NCI-H2029 treated with DMSO at 0.1 percent for 48 hours (cell line): Measurements from ENCODE around the gene SURF4.

Experiments used
- DNase-seq: peaks from one replicate; lab custom pipeline; 2025; lab: John Stamatoyannopoulos, UW

Gene SURF4

DNA sequence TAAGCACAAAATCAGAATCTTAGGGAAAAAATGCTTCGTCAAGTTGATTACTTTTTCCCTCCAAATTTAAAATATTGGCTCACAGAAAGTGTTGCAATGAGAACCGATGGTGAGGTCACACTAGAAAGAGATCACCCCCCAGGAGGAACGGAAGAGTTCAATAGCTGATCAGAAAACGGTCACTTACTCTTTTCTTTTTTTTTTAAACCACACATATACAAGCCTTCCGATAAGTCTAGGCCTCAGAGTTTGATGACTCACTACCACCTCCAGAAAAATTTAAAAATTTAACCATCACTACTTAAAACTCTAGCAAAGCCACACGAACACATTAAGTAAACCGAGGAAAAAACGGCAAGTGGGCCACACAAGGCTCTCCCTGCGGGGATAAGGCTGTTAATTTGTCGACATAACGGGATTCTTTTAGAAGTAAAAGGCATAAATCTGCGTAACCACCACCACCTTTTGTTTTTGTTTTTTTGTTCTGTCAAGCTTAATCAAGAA is 1.2 kb downstream of the SURF4 start:
- DNase-seq = no peak

DNA sequence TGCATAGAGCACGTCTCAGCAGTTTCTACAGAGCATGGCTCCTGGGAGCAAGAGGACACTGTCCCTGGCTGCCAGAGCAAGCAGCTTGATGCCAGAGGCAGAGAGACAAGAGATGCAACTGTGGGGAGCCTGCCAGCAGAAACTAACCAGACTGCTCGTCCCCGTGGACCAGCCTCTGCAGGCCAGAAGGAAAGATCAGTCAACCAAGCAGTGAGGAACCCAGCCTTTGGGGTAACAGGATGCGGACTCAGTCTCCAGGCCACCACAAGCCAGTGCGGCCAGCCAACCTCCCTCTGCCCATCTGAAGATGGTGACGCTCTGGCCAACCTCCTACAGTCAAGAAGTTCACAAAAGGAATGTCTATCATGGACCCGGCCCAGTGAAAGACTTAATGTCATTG is 3.7 kb downstream of the SURF4 start:
- DNase-seq = no peak

DNA sequence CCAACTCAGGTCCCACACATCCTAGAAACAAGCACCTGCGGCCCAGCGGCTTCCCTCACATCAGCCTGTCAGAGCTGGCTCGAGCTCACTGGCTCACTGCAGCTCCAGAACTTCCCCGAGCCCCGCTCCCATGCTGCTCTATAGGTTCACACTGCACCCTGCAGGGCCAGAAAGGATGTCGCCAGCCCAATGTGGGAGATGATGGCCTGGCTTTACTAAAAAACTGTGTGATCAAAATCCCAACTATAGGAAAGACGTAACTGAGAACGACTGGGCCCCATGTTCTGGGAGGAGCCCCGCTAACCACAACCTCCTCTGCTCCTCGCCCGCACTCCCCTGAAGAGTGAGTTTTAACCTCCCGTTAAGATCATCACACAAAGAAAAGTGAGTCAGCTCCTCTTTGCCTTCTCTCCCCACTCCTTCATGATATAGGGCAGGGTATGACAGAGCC is 4.6 kb downstream of the SURF4 start:
- DNase-seq = no peak

DNA sequence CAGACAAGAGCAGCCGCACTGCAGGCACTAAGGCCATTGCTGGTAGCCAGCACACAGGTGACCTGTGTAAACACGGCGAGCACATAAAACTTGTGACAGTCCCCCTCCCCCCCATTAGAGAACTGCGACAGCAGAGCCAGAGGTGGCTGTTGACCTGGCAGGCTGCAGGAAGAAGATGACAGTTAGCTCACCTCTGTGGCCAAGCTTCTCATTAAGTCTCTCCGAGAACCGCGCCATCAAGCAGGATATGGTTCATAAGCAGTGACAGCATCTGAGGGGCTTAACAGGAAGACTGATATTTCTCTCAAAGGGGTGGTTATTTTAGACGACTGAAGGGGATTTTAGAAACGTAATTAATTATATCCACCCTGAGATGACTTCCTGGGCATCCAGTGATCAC is 5.2 kb downstream of the SURF4 start:
- no peak for DNase-seq

DNA sequence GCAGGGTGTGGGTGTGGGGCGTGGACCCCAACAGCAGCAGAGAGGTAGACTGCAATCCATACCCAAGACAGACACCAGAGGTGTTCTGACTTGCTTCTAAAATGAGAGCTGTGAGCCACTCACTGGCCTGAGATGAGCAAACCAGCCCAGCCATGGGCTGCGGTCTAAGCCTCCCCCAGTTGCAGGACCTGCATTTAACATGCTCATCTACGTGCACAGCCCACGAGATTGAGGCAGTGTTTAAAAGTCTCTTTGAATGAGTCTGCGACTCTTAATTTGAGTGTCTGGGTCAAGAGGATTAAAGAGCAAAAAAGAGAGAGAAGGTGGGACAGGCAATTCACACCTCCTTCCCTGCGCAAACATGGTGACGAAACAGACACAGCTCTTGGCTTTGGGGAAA is 5.9 kb downstream of the SURF4 start:
- no peak for DNase-seq

DNA sequence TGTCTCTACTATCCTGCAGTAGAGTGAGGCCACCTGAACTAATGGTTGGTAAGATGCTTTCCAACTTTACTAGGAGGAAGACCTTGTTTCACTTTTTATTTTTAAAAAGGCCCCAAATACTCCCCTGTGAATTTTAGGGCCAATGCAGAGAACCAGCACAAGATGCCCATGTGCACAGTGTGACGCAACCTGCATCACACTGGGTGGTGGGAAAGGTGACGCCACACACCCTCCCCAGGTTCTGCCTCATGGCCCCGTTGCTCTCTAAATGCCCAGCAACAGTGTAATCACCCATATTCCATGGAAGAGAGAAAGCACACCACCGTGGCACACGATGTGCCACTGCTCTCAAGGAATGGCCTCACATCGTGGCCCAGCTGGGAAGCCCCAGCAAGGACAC is 6.4 kb downstream of the SURF4 start:
- no peak for DNase-seq

DNA sequence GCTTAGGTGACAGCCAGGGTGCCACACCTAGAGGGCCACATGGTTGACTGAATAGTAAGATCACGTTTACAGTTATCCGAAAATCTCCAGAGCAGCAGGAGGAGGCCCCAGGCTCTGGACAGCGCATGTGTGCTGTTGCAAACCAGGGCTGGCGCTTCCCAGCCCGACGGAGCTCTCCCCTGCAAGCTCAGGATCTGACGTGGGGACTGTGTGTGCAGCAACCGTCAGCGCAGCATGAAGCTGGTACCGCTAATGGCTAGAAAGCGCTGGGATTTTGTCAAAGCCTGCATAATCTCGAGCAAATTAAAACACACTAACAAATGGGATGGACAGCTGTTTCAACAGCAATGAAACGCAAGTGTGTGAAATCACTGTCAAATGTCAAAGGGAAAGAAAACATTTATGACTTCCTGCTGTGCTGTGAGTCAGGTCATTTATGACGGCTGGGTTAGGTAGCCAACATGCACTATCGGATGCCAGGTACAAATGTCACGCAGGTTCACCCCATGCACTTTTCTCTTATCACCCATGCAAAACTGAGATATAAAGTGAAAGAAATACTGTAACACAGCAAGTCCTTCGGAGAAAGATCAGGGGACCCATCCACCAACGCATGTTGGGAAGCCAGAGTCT is 7.5 kb downstream of the SURF4 start:
- no peak for DNase-seq

DNA sequence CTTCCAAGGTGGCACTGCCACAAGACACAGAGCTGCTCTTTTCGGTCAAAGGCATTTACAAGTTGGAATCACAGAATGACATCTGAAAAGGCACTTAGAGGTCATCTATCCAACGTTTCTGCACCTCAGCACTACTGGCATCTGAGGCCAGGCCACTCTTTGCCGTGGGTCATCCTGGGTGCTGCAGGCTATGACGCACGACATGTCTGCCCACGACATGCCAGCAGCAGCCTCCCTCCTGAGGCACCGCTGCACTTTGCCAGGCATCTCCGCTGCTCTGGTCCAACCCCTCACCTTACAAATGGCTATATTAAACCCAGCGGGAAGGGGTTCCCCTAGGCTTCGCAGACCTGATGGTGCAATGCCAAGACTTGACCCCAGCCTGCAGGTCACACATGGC is 8.1 kb downstream of the SURF4 start:
- DNase-seq = no peak

DNA sequence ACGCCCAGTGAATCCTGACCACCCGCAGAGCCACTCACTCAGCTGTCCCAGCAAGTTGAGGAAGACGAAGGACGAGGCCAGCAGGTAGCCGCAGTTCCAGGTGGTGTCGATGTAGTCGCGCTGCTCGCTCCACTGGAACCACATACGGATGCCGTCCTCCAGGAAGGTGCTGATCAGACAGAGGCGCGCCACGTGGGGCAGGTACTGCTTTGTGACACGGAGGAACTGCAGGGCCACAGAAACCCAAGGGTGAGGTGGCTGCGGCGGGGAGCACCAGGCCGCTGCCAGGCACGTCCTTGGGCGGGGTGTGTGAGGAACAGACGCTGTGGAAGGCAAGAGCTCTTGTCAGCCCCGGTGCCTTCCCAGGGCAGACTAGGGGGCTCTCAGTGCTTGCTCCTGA is 8.6 kb downstream of the SURF4 start:
- DNase-seq = no peak

DNA sequence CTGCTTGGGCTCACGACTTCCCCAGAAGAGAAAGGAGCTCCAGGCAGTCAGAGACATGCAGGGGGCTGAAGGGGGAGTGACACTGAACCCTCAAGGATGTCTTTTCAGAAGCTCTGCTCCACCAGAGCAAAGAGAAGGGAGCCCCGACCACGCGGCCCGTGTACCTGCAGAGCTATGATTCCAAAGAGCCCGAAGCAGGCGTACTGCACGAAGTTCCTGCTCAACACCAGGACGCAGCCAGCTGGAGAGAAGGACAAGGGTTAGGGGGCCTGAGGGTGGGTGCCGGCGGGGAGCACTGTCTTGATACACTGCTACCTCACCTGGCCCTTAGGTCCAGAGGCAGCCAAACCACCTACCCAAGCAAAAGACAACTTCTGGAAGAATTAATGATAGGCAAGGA is 9.4 kb downstream of the SURF4 start:
- DNase-seq = no peak

DNA sequence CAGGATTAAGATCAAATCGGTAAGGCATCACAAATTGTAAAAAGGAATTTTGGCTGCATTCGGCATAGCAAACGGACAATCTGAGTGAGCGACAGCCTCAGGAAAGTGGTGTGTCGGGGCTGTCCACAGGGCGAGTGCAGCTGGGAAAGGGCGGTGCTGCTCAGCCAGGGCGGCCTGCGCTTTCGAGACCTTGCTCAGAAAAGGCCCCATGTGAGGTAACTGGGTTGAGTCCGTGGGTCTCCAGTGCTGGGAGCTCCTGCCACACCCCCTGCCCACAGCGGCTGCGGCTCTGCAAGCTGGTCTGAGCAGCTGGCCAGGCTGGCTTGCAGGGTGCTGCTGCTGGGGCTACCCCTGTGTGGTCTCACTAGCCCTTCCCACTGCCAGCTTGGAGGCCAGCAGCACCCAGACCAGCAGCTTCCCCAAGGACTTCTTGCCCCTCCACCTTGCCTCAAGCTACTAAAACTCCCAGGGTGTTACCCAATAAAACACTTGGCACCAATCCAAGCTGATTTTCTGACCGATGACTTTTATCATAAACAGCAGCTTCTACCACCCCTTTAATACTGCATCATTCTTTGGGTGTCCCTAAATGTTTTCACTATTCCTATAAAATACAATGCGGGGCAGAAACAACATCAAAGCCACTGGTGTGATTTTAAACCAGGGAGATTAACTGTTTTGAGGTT is 13.4 kb downstream of the SURF4 start:
- no peak for DNase-seq

DNA sequence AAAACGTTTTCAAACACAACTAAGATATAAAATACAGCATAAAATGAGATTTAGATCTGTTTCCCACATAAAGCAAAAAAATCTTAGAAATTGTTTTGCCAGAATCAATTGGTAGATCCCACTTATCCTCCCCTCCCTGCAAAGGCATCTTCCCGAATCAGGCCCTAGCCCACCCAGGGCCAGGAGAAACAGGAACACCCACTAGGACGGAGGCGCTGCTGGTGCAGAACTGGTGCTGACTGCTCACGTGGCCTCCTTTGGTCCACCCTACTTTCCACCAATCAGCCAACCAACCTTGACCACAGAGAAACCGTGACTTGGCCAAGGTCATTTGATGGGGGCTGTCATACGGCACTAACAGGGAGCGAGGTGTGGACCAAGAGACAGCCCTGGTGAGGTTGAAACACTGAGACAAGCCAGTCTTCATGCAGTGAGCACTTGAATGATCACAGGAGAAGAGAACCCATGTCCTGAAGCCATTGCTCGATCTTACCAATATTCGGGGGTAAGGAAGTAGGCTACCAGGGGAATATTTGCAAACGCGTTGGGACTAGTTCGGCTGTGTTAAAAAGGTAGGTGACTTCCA is 14.3 kb downstream of the SURF4 start:
- no peak for DNase-seq

DNA sequence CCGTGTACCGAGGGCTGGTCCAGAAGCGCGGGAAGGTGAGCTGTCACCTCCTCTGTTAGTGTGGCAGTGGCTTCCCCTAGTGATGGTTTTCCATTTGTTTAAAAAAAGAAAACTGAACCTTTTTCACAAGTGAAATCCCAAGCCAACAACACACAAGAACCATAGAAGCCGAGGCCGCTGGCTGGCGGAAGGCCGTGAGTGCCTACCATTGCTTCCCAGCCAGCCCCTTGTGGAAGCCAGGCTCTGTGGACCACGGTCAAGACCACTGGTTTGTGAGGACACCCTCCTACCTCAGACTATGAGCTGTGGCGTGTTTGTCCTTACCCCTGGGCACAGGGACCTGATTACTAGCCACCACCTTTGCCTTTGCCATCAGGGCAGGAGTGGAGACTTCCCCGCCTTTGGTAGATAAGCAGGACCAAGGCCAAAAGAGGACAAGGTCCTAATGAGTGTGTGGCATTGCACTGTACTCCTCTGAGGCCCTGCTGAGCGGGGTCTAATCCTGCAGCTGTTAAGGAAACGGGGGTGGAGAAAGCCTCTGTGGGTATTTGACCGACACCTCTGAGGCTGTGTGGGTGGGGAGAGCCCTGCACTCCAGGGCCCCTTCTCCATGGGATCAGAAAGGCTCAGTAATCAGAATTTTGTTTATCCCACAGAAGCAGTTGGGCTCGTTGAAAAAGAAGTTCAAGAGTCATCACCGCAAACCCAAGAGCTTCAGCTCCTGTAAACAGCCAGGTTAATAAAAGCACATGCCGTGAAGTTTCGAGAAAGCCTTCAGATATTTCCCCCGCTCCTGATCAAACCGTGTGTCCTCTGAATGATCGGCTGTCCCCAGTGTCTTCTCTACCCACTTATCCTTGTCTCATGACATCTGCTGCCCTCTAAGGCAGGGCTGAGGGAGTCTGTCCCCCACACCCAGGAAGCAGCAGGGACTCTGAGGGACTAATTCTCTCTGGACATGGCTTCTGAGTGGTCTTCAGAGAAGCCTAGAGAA is 15.2 kb downstream of the SURF4 start:
- DNase-seq = no peak

DNA sequence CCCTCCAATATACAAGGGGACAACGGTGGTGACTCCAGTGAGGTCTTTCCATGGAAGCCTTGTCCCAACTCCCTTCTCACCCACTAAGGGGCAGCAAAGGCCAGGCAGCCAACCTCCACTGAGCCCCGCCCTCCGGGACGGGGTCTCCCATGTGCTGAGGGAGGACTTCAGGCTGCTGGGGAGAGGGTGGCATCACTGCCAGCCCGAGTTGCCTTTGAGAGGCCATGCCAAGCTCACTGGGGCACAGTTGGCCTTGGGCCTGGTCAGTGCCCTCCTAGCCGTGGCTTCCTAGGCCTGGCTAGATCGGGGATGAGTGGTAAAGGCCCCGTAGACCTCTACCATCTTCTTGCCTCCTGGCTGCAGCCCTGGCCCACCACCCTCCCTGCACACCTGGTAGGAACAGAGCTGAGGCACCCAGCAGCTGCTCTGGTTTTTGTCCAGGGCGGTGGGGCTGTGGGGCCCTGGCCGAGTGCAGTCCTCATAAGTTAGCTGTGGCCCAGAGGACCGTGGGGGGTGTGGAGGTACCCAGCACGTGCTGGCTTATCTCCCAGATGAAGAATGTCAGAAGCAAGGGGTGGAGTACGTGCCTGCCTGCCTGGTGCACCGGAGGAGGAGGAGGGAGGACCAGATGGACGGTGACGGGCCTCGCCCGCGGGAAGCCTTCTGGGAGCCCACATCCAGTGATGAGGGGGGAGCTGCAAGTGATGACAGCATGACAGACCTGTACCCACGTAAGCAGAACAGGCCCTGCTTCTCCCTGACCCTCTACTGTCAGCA is 16.3 kb downstream of the SURF4 start:
- no peak for DNase-seq

DNA sequence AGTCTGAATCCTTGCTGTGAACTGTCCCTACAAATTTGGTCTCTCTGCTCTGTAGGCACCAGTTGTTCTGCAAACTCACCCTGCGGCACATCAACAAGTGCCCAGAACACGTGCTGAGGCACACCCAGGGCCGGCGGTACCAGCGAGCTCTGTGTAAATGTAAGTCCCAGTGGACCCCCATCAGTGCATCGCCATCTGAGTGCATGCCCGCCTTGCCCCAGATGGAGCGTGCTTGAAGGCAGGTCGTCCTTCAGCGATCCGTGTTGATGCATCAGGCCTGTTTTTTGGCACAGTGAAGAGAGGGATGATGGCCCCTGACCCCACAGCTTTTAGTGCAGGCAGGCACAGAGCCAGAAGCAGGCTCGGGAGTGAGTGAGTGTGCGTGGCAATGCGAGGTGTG is 18.2 kb downstream of the SURF4 start:
- DNase-seq = no peak

DNA sequence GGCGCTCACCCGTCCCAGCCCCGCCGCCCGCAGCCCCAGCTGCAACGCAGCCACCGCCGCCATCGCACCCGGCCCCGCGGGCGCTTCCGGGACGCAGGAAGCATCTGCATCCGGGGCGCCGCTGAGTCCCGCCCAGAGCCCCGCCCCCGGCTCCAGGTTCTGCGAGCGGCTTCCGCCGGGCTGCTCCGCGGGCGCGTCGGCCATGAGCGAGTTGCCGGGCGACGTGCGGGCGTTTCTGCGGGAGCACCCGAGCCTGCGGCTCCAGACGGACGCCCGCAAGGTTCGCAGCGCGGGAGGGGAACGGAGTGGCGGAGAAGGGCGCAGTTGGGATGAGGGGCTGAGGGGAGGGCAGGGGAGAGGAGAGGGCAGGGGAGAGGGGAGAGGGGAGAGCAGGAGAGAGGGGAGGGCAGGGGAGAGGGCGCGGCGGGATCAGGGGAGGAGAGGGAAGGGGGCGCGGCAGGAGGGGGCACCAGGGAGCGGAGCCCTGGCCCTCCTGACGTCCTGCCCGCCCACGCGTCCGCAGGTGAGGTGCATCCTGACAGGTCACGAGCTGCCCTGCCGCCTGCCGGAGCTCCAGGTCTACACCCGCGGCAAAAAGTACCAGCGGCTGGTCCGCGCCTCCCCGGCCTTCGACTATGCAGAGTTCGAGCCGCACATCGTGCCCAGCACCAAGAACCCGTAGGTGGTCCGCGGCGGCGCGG is 19.3 kb downstream of the SURF4 start, which contains the start of the genes SURF1 and SURF2:
SURF1 (minus strand) TSS at position 97 of the 701 bp plus-strand sequence; CDS start at position 63, 34 bp downstream.
SURF2 (plus strand) TSS at position 160 of the 701 bp plus-strand sequence; CDS start at position 203, 43 bp downstream.
- peak; percentile 34 for DNase-seq

DNA sequence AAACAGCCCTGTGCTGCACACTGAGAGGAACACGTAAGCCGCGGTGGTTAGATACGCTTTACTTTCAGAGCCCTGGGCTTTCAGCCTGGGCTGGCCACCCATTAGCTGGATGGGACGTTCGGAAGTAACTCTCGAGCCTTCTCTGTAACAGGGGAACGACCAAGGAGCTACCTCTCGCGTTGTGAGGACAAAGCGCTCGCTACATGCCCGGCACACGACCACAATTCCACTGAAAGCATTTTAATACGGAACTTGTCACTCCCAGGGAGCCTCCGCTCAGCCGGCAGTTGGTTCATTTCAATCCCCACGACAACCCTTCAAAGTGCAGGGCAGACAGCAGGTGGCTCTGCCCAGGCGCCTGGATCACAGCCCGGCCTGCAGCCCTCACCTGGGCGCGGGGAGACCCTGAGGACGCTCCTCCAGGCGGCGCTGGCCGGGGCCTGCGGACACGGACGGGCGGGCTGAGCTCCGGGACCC is 19.9 kb downstream of the SURF4 start:
- DNase-seq = no peak

DNA sequence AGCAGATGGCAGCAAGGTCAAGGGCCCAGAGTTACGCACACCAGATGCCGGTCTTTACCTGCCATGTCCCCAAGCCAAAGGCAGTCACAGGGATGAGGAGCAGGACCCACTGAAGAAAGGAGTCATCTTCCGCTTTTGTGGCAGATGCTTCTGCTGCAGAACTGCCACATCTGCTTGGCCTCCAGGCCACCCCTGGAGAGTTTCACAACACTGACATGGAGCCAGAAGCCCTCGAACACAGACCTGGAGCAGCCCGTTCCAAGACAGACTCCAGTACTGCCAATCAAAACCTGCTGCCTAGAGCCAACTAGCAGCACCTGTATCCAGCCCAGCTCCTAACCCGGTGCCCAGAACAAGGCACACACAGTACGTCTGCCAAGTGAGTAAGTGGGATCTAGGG is 21.1 kb downstream of the SURF4 start:
- no peak for DNase-seq

DNA sequence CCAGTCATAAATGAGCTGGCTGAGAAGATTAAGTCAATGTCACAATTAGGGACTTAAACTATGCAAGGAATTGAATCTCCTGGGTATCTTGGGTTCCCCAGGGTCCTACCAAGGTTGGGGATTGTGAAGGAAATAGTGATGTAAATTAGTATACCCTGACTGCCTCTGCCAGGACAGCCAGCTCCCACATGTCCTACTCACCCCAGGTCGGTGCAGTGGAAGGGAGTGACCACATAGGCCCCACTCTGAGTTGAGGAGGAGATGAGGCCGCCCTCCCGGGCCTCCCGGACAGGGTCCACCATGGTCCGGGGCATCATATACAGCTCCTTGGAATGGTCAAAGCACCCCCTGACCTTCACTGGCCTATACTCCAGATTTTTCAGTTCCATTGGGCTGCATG is 22.3 kb downstream of the SURF4 start:
- DNase-seq = no peak

DNA sequence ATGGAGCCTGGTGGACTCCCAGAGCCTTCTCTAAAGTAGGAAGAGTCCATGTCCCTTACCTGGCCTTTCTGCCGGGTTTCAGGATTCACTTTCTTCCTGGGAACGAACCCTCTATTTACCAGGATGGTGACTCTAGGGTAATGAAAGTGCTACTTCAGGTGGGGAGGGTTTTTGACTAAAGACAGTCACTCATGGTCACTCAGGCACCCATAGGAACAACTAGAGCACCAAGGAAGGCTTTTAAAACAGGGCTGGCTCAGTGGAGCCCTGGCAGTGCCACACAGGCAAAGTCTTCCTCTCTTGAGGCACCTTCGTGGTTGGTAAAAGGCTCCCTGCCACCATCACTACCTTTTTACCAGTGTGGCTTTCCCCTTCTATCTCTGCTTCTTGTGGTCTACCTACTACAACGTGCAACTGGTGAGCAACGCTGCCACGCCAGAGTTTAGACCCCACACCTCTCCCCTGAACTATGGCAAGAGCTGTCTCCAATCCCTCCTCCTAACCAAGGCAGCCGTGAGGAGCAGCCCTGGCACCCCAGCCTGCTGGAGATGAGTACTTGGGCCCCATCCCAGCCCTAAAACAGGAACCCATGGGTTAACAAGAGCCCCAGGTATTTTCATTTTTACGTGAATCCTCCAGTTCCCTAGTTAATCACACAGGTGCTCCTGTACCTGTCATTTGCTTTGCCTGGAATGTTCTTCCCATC is 23.1 kb downstream of the SURF4 start:
- DNase-seq = no peak
